Activated naive CD4-positive, alpha-beta T cell treated with anti-CD3 and anti-CD28 coated beads for 36 hours (primary cell): ENCODE data around the gene WDPCP. TPM values are rescaled to one million over a fixed set of nuclear protein-coding genes. Genes with fewer than 3 reads are reported as not detected.
A peak's percentile ranks its signal among the peaks of the same experiment; 100 is the strongest.
"Not testable (repeated sequence)": the region's sequence is repeated elsewhere in the genome, so short reads cannot be mapped to it uniquely, and the experiment has no call there.

Experiments
- CTCF ChIA-PET: fragments of 350-600 bp; sonication (Branson Sonifier 250); formaldehyde crosslinking; loops from one replicate; lab custom pipeline; 2021; ENCODE audit warnings: antibody characterized with exemption; lab: Charles Lee
- DNase-seq: peaks from one replicate; pipeline ENCODE4 v3.0.0-alpha.2; 2020
- H3K27ac Mint-ChIP-seq: one replicate; pipeline ENCODE4 v1.8.0; 2021; ENCODE audit warnings: mild to moderate bottlenecking, mixed read lengths
- H3K27me3 Mint-ChIP-seq: one replicate; pipeline ENCODE4 v1.8.0; 2021; ENCODE audit warnings: low read depth, mixed read lengths
- H3K36me3 Mint-ChIP-seq: one replicate; pipeline ENCODE4 v1.8.0; 2021; ENCODE audit warnings: low read depth, mixed read lengths
- H3K4me1 Mint-ChIP-seq: one replicate; pipeline ENCODE4 v1.8.0; 2021; ENCODE audit warnings: low read depth, mixed read lengths
- H3K4me3 Mint-ChIP-seq: one replicate; pipeline ENCODE4 v1.8.0; 2021; ENCODE audit warnings: mild to moderate bottlenecking, moderate library complexity, mixed read lengths
- H3K9me3 Mint-ChIP-seq: one replicate; pipeline ENCODE4 v1.8.0; 2021; ENCODE audit warnings: mixed read lengths
- intact Hi-C: fragments of 100-400 bp; cut with micrococcal nuclease; formaldehyde crosslinking; loops from one replicate; pipeline ENCODE4 v1.15.1; 2023
- total RNA-seq, 2 experiments: library from RNA; stranded (reverse); gene quantifications; one replicate each; pipeline ENCODE4 v1.2.3, GENCODE V29; 2021

Gene WDPCP
- total RNA-seq, 2 experiments from 2014 or later, result 5.6 to 5.7 TPM

DNA sequence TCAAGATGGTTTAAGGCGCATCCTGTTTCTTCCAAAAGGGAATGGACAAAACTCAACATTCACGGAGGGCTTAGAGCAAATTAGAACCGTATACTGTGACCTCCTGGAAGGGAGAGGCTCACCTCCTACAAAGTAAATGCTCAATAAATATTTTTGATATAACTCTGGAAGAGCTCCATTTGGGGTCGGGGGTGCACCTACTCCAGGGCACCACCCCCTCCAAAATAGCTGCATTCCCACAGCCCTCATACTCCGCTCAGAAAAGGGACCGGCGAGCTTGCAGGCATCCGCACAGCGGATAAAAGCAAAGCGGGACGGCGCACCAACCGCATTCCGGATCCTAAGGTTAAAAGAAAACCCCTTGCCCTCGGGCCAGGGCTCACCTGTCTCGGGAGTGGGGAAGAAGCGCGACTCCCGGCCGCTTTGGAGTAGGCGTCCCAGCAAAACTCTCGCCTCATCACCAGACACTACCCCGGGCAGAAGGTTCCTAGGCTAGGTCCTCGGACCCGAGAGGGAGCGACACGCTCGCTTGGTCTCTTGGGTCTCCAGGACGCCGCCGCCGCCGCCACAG is 378 bp downstream of the WDPCP start:
- Mint-ChIP-seq H3K4me1 (peaks cover 28% of the 10 kb centered on the region), H3K9me3 (no peaks in the 10 kb centered on the region), H3K4me3 (peak overlapping the region; percentile 99), H3K27ac (peak overlapping the region; percentile 94), H3K27me3 (no peaks in the 10 kb centered on the region), H3K36me3 (peaks cover 4% of the 10 kb centered on the region)
- intact Hi-C loops, result loop anchor here (1.0 to 10.0 kb wide), 20 partner anchors 67 to 1826 kb away; partner anchors contain the start of genes AFTPH, CEP68, EHBP1 and FAM161A
- CTCF ChIA-PET, result interaction anchor here (0.6 to 1.5 kb wide), 2 partner anchors 102 to 273 kb away, joined by 3 to 7 read pairs; no protein-coding TSS in a partner anchor
- no peak for DNase-seq

DNA sequence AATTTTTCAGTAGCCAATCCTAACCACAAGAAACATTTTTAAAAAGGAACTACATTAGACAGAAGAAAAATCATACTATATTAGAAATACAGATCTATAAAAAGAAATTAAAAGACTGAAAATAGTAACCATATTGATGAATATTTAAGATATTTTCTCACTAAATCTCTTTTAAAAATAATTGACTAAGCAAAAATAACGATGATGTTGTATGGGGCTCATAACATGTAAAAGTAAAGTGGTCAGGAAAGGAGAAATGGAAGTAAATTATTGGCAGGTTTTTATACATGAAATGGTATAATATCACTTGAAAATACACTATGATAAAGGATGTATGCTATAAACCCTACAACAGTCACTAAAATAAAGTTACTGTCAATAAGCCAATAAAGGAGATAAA is 5.4 kb downstream of the WDPCP start:
- no peak overlapping the region for H3K4me3 Mint-ChIP-seq
- peaks cover 13% of the 10 kb centered on the region for H3K4me1 Mint-ChIP-seq
- DNase-seq, result no peak
- CTCF ChIA-PET, result interaction anchor here (0.6 kb wide), 1 partner anchor 143 kb away, joined by 3 read pairs; no protein-coding TSS in a partner anchor
- no peaks in the 10 kb centered on the region for H3K36me3 Mint-ChIP-seq
- no peaks in the 10 kb centered on the region for H3K9me3 Mint-ChIP-seq
- H3K27ac Mint-ChIP-seq, result no peak overlapping the region
- no peaks in the 10 kb centered on the region for H3K27me3 Mint-ChIP-seq
- intact Hi-C loops, result loop anchor here (10.0 kb wide), 1 partner anchor 1278 kb away; no protein-coding TSS in a partner anchor

DNA sequence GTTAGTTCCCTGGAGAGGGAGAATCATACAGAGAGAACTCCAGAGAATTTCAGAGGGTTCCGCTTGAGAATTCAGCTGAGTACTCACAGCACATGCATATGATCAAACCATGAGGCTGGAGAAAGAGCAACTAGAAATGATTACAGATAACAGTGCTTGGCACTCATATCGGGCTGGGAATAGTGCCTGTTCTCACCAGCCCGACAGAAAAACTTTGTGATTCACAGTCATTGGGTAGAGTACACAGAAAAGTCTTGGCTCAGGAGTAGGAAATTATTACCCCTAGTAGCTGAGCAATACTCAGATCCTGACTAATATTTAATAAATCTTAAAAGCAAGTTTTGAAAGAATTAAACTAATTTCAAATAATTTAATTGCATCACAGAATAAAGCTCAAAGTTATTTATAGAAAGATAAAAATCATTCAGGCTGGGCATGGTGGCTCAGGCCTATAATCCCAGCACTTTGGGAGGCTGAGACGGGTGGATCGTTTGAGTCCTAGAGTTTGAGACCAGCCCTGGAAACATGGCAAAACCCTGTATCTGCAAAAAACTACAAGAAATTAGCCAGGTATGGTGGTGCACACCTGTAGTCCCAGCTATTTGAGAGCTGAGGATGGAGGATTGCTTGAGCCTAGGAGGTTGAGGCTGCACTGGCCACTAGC is 6.8 kb downstream of the WDPCP start:
- Mint-ChIP-seq H3K4me1 (peaks cover 5% of the 10 kb centered on the region), H3K9me3 (no peaks in the 10 kb centered on the region), H3K36me3 (no peaks in the 10 kb centered on the region), H3K27ac (no peak overlapping the region), H3K27me3 (no peaks in the 10 kb centered on the region), H3K4me3 (no peak overlapping the region)
- CTCF ChIA-PET, result interaction anchor here (0.6 kb wide), 1 partner anchor 519 kb away, joined by 4 read pairs; no protein-coding TSS in a partner anchor
- DNase-seq, result no peak
- intact Hi-C loops, result loop anchor here (10.0 kb wide), 1 partner anchor 1277 kb away; no protein-coding TSS in a partner anchor

DNA sequence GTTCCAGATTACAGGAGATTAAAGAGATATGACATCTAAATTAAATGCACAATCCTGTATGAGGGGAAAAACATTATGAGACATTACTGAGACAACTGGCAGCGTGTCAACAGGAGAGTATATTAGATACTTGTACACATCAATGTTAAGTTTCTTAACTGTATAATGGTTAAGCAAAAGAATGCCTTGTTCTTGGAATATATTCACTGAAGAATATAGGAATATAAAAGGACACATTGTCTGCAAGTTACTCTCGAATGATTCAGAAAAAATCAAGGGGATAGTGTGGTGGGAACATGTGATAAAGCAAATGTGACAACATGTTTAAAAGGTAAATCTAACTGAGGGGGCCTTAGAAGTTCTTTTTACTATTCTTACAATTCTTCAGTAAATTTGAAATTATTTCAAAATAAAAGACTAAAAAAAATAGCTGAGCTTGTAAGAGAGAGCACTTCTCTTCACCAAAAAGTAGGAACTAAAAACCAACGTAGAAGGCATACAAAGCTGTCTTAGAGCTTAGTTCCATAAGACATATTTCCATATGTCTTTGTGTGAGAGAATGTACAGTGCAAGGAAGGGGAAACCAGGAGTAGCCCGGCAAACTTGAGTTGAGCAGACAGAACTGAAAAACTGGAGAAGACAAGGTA is 7.5 kb downstream of the WDPCP start:
- Mint-ChIP-seq H3K27ac (no peak overlapping the region), H3K36me3 (no peaks in the 10 kb centered on the region)
- intact Hi-C loops, result loop anchor here (10.0 kb wide), 1 partner anchor 1276 kb away; no protein-coding TSS in a partner anchor

DNA sequence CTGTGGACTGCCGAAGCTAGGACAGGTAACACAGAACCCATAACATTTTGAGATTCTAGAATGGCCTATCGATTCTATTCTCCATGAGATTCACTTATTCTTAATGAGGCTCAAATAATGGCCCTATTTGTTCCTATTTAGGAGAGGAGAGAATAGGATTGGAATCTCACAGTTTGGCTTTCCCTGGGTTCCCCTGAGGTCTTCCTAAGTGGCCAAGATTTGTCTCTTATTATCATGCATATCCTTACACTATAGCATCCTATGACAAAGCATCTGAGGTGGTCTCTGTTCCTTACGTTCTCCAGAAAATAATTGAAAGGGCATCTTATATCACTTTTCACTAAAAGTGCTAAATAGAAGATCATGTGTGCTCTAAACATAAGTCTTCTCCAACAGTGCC is 9.5 kb downstream of the WDPCP start:
- intact Hi-C loops, result no loop called here
- H3K4me3 Mint-ChIP-seq, result no peak overlapping the region
- no peak overlapping the region for H3K27ac Mint-ChIP-seq
- peaks cover 4% of the 10 kb centered on the region for H3K9me3 Mint-ChIP-seq
- DNase-seq, result no peak
- peaks cover 5% of the 10 kb centered on the region for H3K4me1 Mint-ChIP-seq
- CTCF ChIA-PET, result no interaction called here
- H3K27me3 Mint-ChIP-seq, result no peaks in the 10 kb centered on the region
- H3K36me3 Mint-ChIP-seq, result peaks cover 3% of the 10 kb centered on the region

More for the DNA sequence above, 7.5 kb downstream of the WDPCP start:
- H3K27me3 Mint-ChIP-seq, result no peaks in the 10 kb centered on the region
- H3K4me3 Mint-ChIP-seq, result no peak overlapping the region
- no peaks in the 10 kb centered on the region for H3K9me3 Mint-ChIP-seq
- no peak for DNase-seq
- CTCF ChIA-PET, result no interaction called here
- H3K4me1 Mint-ChIP-seq, result peaks cover 5% of the 10 kb centered on the region

DNA sequence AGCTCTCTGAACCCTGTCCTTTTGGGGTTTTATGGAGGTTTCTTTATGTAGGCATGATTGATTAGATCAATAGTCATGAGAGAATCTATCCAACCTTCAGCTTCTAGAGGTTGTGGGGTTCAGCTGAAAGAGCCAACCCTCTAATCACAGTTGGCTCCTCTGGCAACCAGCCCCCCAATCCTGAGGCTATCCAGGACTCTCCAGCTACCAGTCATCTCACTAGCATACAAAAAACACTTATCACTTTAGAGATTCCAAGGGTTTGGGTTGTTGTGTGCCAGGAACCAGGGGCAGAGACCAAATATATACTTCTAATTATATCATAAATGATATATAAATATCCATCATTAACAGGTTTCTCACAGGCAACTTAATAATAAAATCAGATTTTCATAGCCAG is 11.7 kb downstream of the WDPCP start:
- peaks cover 2% of the 10 kb centered on the region for H3K4me1 Mint-ChIP-seq
- no peaks in the 10 kb centered on the region for H3K27me3 Mint-ChIP-seq
- no peak overlapping the region for H3K27ac Mint-ChIP-seq
- peaks cover 3% of the 10 kb centered on the region for H3K36me3 Mint-ChIP-seq
- CTCF ChIA-PET, result no interaction called here
- peaks cover 4% of the 10 kb centered on the region for H3K9me3 Mint-ChIP-seq
- no peak overlapping the region for H3K4me3 Mint-ChIP-seq
- intact Hi-C loops, result no loop called here
- no peak for DNase-seq

DNA sequence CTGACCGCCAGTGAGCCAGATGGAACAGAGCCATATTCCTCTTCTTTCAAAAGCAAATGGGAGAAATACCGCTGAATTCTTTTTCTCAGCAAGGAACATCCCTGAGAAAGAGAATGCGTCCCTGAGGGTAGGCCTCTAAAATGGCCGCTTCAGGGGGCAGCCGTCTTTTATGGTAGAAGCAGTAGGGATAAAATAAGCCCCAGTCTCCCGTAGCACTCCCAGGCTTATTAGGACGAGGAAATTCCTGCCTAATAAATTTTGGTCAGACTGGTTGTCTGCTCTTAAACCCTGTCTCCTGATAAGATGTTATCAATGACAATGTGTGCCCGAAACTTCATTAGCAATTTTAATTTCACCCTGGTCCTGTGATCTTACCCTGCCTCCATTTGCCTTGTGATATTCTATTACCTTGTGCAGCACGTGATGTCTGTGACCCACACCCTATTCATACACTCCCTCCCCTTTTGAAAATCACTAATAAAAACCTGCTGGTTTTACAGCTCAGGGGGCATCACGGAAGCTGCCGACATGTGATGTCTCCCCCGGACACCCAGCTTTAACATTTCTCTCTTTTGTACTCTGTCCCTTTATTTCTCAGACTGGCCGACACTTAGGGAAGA is 14.4 kb downstream of the WDPCP start:
- H3K9me3 Mint-ChIP-seq, intact Hi-C loops, DNase-seq, H3K4me3 Mint-ChIP-seq, H3K27me3 Mint-ChIP-seq, H3K4me1 Mint-ChIP-seq, H3K27ac Mint-ChIP-seq, CTCF ChIA-PET: not testable (repeated sequence)
- peaks cover 10% of the 10 kb centered on the region for H3K36me3 Mint-ChIP-seq

DNA sequence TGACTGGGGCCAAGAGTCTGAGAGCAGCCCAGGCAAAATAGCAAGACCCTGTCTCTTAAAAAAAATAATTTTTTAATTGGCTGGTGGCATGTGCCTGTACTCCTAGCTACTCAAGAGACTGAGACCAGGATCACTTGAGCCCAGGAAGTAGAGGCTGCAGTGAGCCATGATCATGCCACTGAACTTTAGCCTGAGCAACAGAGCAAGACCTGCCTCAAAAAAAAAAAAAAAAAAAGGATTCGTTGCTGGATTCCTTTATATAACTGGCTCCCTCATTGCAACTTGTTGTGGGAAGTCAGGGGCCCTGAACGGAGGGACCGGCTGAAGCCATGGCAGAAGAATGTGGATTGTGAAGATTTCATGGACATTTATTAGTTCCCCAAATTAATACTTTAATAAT is 15.3 kb downstream of the WDPCP start:
- H3K27ac Mint-ChIP-seq, intact Hi-C loops, CTCF ChIA-PET, H3K4me1 Mint-ChIP-seq, H3K4me3 Mint-ChIP-seq, DNase-seq, H3K27me3 Mint-ChIP-seq: not testable (repeated sequence)
- peaks cover 14% of the 10 kb centered on the region for H3K36me3 Mint-ChIP-seq
- peaks cover 14% of the 10 kb centered on the region for H3K9me3 Mint-ChIP-seq

DNA sequence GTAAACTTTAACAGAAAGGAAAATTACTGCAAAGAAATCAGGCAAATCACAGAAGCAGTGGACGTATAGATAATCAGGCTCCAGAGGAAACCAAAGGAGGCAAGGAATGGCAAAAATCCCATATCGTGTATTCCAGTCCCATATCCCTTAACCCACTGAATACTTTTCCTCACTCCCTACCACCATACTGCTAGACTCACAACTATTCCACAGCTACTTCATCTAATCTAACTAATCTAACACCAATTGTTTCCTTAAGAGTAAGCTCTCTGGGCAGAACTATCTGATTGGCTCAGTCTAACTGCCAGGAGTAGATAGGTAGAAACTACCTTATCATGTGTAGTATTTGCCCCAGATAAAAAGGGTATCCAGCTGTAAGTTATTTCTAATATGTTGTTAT is 16.3 kb downstream of the WDPCP start:
- Mint-ChIP-seq H3K27me3 (no peaks in the 10 kb centered on the region), H3K36me3 (peaks cover 17% of the 10 kb centered on the region), H3K27ac (no peak overlapping the region), H3K9me3 (peaks cover 19% of the 10 kb centered on the region), H3K4me1 (no peaks in the 10 kb centered on the region), H3K4me3 (no peak overlapping the region)
- CTCF ChIA-PET, result no interaction called here
- no peak for DNase-seq
- intact Hi-C loops, result no loop called here

DNA sequence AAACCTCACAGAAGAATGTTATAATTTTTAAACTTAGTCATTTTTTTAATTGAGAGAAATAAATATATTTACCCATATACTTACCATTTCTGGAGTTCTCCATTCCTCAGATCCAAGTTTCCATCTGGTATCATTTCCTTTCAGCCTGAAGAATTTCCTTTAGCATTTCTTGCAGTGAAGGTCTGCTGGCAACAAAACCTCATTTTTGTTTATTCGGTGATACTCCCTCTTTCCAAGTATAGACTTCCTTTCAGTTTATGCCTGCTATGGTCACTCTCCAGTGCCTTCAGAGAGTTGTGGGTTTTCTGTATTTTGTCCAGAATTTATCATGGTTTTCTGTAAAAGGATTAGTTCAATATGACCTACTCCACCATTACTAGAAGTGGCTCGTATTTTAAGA is 17.0 kb downstream of the WDPCP start:
- Mint-ChIP-seq H3K27me3 (no peaks in the 10 kb centered on the region), H3K4me3 (no peak overlapping the region), H3K4me1 (no peaks in the 10 kb centered on the region), H3K36me3 (peaks cover 17% of the 10 kb centered on the region), H3K27ac (no peak overlapping the region), H3K9me3 (peaks cover 24% of the 10 kb centered on the region)
- DNase-seq, result no peak
- CTCF ChIA-PET, result no interaction called here
- intact Hi-C loops, result no loop called here

DNA sequence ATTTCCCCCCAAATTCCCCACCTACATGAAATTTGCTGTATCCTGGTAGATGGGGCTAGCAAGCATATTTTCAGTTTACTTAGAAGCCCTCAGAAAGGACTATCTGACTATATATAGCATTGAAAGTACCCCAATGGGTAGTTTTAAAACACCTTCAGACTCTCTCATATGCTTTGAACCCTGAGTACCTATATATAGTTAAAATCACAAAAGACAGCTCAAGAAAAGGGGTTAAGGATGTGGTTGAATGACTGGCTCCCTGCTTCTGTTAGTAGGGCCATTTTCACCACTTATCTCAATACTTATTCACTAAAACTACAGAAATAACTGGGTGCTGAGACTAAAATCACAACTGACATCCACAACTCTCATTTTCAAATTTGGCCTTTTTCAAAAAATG is 18.5 kb downstream of the WDPCP start:
- Mint-ChIP-seq H3K4me3 (no peak overlapping the region), H3K9me3 (peaks cover 31% of the 10 kb centered on the region), H3K4me1 (no peaks in the 10 kb centered on the region), H3K36me3 (peaks cover 22% of the 10 kb centered on the region), H3K27me3 (no peaks in the 10 kb centered on the region), H3K27ac (no peak overlapping the region)
- CTCF ChIA-PET, result no interaction called here
- intact Hi-C loops, result no loop called here
- DNase-seq, result no peak

DNA sequence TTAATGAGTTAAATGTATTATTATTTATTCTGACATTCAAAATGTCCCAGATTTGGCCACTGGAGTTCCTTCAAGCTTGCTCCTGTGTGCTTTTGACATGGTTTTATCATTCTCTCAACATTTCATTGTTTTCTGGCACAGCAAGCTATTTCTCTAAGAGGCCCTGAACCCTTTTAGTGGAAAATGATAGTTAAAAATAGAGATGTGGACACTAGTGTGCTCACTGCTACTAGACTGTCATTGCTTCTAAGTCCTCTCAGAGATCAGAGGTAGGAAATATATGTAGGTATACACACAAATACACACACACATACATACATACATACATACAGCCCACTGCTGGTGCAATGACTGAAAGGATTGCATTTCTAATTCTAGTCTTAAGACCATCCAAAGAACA is 25.5 kb downstream of the WDPCP start:
- Mint-ChIP-seq H3K27me3 (no peaks in the 10 kb centered on the region), H3K4me3 (no peak overlapping the region), H3K9me3 (peaks cover 39% of the 10 kb centered on the region), H3K4me1 (peaks cover 8% of the 10 kb centered on the region), H3K27ac (no peak overlapping the region), H3K36me3 (peaks cover 41% of the 10 kb centered on the region)
- no peak for DNase-seq
- intact Hi-C loops, result no loop called here
- CTCF ChIA-PET, result no interaction called here
